Endothelial cell of hepatic sinusoid (primary cell): ENCODE measurements around the gene SLC35F3.
"Not testable (repeated sequence)": the region's sequence is repeated elsewhere in the genome, so short reads cannot be mapped to it uniquely, and the experiment has no call there.

Experiments used
- in situ Hi-C: cut with HindIII; loops from 2 replicates; pipeline ENCODE4 v1.10.0; 2017; ENCODE audit warnings: low sequenced_read_pairs

Gene SLC35F3

GRCh38 chr1:234096161-234096770 lies 191.8 kb downstream of the SLC35F3 start:
- in situ Hi-C loops: no loop called here

- in situ Hi-C loops: no loop called here
Measured at GRCh38 chr1:234102583-234102982, 198.1 kb downstream of the SLC35F3 start.

GRCh38 chr1:234103198-234103597 lies 198.7 kb downstream of the SLC35F3 start:
- in situ Hi-C loops: no loop called here

GRCh38 chr1:234106032-234106431 lies 201.6 kb downstream of the SLC35F3 start:
- in situ Hi-C loops: no loop called here

GRCh38 chr1:234107416-234108021 lies 203.0 kb downstream of the SLC35F3 start:
- in situ Hi-C loops: no loop called here

- in situ Hi-C loops: no loop called here
Measured at GRCh38 chr1:234108921-234109320, 204.4 kb downstream of the SLC35F3 start.

- in situ Hi-C loops: no loop called here
Measured at GRCh38 chr1:234109840-234110239, 205.4 kb downstream of the SLC35F3 start.

- in situ Hi-C loops: no loop called here
Measured at GRCh38 chr1:234111458-234112142, 207.1 kb downstream of the SLC35F3 start.

- in situ Hi-C loops: no loop called here
Measured at GRCh38 chr1:234114648-234115307, 210.3 kb downstream of the SLC35F3 start.

- in situ Hi-C loops: no loop called here
Measured at GRCh38 chr1:234118911-234119310, 214.4 kb downstream of the SLC35F3 start.

GRCh38 chr1:234119431-234119830 lies 215.0 kb downstream of the SLC35F3 start:
- in situ Hi-C loops: no loop called here

- in situ Hi-C loops: no loop called here
Measured at GRCh38 chr1:234120327-234120944, 216.0 kb downstream of the SLC35F3 start.

- in situ Hi-C loops: not testable (repeated sequence)
Measured at GRCh38 chr1:234121659-234122058, 217.2 kb downstream of the SLC35F3 start.

GRCh38 chr1:234122571-234122970 lies 218.1 kb downstream of the SLC35F3 start:
- in situ Hi-C loops: not testable (repeated sequence)

GRCh38 chr1:234123867-234124266 lies 219.4 kb downstream of the SLC35F3 start:
- in situ Hi-C loops: no loop called here

GRCh38 chr1:234125283-234125682 lies 220.8 kb downstream of the SLC35F3 start:
- in situ Hi-C loops: no loop called here

GRCh38 chr1:234125714-234126113 lies 221.2 kb downstream of the SLC35F3 start:
- in situ Hi-C loops: no loop called here

GRCh38 chr1:234127026-234127671 lies 222.7 kb downstream of the SLC35F3 start:
- in situ Hi-C loops: no loop called here

GRCh38 chr1:234132795-234133194 lies 228.3 kb downstream of the SLC35F3 start:
- in situ Hi-C loops: no loop called here

GRCh38 chr1:234134878-234135277 lies 230.4 kb downstream of the SLC35F3 start:
- in situ Hi-C loops: no loop called here

- in situ Hi-C loops: no loop called here
Measured at GRCh38 chr1:234135501-234135900, 231.0 kb downstream of the SLC35F3 start.
